WTC11 (cell line): Measurements from ENCODE around the gene PDZD2. TPM values are rescaled to one million over a fixed set of nuclear protein-coding genes. Genes with fewer than 3 reads are reported as not detected.

Source experiments
- ATAC-seq: fragments of 200-7000 bp; cut with Tn5 transposase; 2 replicates; pipeline ENCODE4 v1.10.0; 2021; ENCODE audit warnings: mild to moderate bottlenecking, moderate library complexity
- CTCF ChIA-PET: fragments of 300-600 bp; sonication (Branson Sonifier 250); formaldehyde crosslinking; loops from one replicate; lab custom pipeline; 2021; ENCODE audit warnings: antibody characterized with exemption; lab: Charles Lee
- POLR2A ChIA-PET: fragments of 350-600 bp; sonication (Branson Sonifier 250); formaldehyde crosslinking; loops from one replicate; lab custom pipeline; 2021; ENCODE audit warnings: antibody characterized with exemption; lab: Charles Lee
- DNase-seq: peaks from one replicate; pipeline ENCODE4 v3.0.0; 2021; ENCODE audit warnings: low spot score
- H3K27ac Mint-ChIP-seq: 2 replicates; pipeline ENCODE4 v1.8.0; 2021; ENCODE audit warnings: mixed read lengths
- H3K27me3 Mint-ChIP-seq: 2 replicates; pipeline ENCODE4 v1.8.0; 2021; ENCODE audit warnings: low read depth, mild to moderate bottlenecking, moderate library complexity, mixed read lengths
- H3K36me3 Mint-ChIP-seq: 2 replicates; pipeline ENCODE4 v1.8.0; 2021; ENCODE audit warnings: mixed read lengths
- H3K4me1 Mint-ChIP-seq: 2 replicates; pipeline ENCODE4 v1.8.0; 2022; ENCODE audit warnings: mixed read lengths
- H3K4me3 Mint-ChIP-seq: 2 replicates; pipeline ENCODE4 v1.8.0; 2021; ENCODE audit warnings: mild to moderate bottlenecking, moderate library complexity, mixed read lengths
- H3K9me3 Mint-ChIP-seq: 2 replicates; pipeline ENCODE4 v1.8.0; 2021; ENCODE audit warnings: mixed read lengths
- ATF1 ChIP-seq: sonication (generic); formaldehyde crosslinking; IDR thresholded peaks from 2 replicates; pipeline ENCODE4 v1.8.1; 2023; ENCODE audit warnings: mild to moderate bottlenecking, moderate library complexity, missing genetic modification reagents
- FOXP1 ChIP-seq: sonication (generic); formaldehyde crosslinking; IDR thresholded peaks from 2 replicates; pipeline ENCODE4 v1.8.0; 2022; ENCODE audit warnings: missing genetic modification reagents, mild to moderate bottlenecking, moderate library complexity, borderline replicate concordance
- GTF2I ChIP-seq: fragments of 250-450 bp; sonication (Bioruptor Pico); conservative IDR thresholded peaks from 2 replicates; pipeline ENCODE4 v1.4.0; 2021; ENCODE audit warnings: mild to moderate bottlenecking
- IRF2 ChIP-seq: sonication (generic); formaldehyde crosslinking; IDR thresholded peaks from 2 replicates; pipeline ENCODE4 v1.8.0; 2022; ENCODE audit warnings: low read depth, missing genetic modification reagents, borderline replicate concordance
- JUN ChIP-seq: sonication (generic); formaldehyde crosslinking; IDR thresholded peaks from 2 replicates; pipeline ENCODE4 v1.8.0; 2023; ENCODE audit warnings: mild to moderate bottlenecking, missing genetic modification reagents
- MLX ChIP-seq: sonication (generic); formaldehyde crosslinking; IDR thresholded peaks from 2 replicates; pipeline ENCODE4 v1.8.1; 2023; ENCODE audit warnings: mild to moderate bottlenecking, missing genetic modification reagents, moderate library complexity
- NR3C1 ChIP-seq: sonication (generic); formaldehyde crosslinking; conservative IDR thresholded peaks from 2 replicates; pipeline ENCODE4 v1.8.1; 2023; ENCODE audit warnings: low read depth, mild to moderate bottlenecking, missing genetic modification reagents
- PRRX2 ChIP-seq: fragments of 250-450 bp; sonication (Bioruptor Pico); IDR thresholded peaks from 2 replicates; pipeline ENCODE4 v1.8.0; 2021; ENCODE audit warnings: mild to moderate bottlenecking
- USF1 ChIP-seq: sonication (generic); formaldehyde crosslinking; IDR thresholded peaks from 2 replicates; pipeline ENCODE4 v1.8.0; 2022; ENCODE audit warnings: mild to moderate bottlenecking, missing genetic modification reagents
- ZBTB43 ChIP-seq: sonication (generic); formaldehyde crosslinking; IDR thresholded peaks from 2 replicates; pipeline ENCODE4 v1.8.1; 2023; ENCODE audit warnings: mild to moderate bottlenecking, missing genetic modification reagents
- ZNF396 ChIP-seq: fragments of 250-450 bp; sonication (Bioruptor Pico); IDR thresholded peaks from 2 replicates; pipeline ENCODE4 v1.8.0; 2021; ENCODE audit warnings: mild to moderate bottlenecking, moderate library complexity, borderline replicate concordance
- ZNF416 ChIP-seq: fragments of 250-450 bp; sonication (Bioruptor Pico); IDR thresholded peaks from 2 replicates; pipeline ENCODE4 v1.9.0; 2021; ENCODE audit warnings: mild to moderate bottlenecking, inconsistent platforms
- total RNA-seq: library from RNA; stranded (reverse); gene quantifications from 3 replicates; pipeline ENCODE4 v1.2.3, GENCODE V29; 2021
- TF ChIP-seq, protein P1 (sequence below): sonication (generic); formaldehyde crosslinking; IDR thresholded peaks from 2 replicates; pipeline ENCODE4 v1.8.0; 2023; ENCODE audit warnings: missing genetic modification reagents
- TF ChIP-seq, protein P2 (sequence below): fragments of 250-450 bp; sonication (Bioruptor Pico); IDR thresholded peaks from 2 replicates; pipeline ENCODE4 v1.9.0; 2021; ENCODE audit warnings: mild to moderate bottlenecking, borderline replicate concordance
- TF ChIP-seq, protein P3 (sequence below): sonication (generic); formaldehyde crosslinking; IDR thresholded peaks from 2 replicates; pipeline ENCODE4 v1.8.0; 2022; ENCODE audit warnings: missing genetic modification reagents
- TF ChIP-seq, protein P4 (sequence below): fragments of 250-450 bp; sonication (Bioruptor Pico); IDR thresholded peaks from 2 replicates; pipeline ENCODE4 v2.1.2; 2022; ENCODE audit warnings: mild to moderate bottlenecking, moderate library complexity
- TF ChIP-seq, protein P5 (sequence below): sonication (generic); formaldehyde crosslinking; IDR thresholded peaks from 2 replicates; pipeline ENCODE4 v1.8.1; 2022; ENCODE audit warnings: mild to moderate bottlenecking, moderate library complexity, missing genetic modification reagents

The PDZD2 gene
- total RNA-seq, 1 experiment from 2014 or later, result 11.4 TPM

- no peak for TF ChIP-seq JUN (CRISPR knock-in tag)
Observed at GRCh38 chr5:31935496-31936369, 296.8 kb downstream of the PDZD2 start (continued).

- Mint-ChIP-seq H3K4me3 (no peak overlapping the region), H3K27ac (0 out of 2 replicates have a peak overlapping the region, but pooled peaks have one; percentile 84), H3K27me3 (no peaks in the 10 kb centered on the region), H3K36me3 (no peaks in the 10 kb centered on the region; the same call in 1 of the 2 replicates), H3K9me3 (peaks cover 14% of the 10 kb centered on the region), H3K4me1 (peaks cover 4% of the 10 kb centered on the region)
- CTCF ChIA-PET, result no interaction called here
- DNase-seq (no peak), ATAC-seq (no peak)
- POLR2A ChIA-PET, result no interaction called here
- TF ChIP-seq, protein P1, sequence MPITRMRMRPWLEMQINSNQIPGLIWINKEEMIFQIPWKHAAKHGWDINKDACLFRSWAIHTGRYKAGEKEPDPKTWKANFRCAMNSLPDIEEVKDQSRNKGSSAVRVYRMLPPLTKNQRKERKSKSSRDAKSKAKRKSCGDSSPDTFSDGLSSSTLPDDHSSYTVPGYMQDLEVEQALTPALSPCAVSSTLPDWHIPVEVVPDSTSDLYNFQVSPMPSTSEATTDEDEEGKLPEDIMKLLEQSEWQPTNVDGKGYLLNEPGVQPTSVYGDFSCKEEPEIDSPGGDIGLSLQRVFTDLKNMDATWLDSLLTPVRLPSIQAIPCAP (CRISPR knock-in tag), result no peak
- TF ChIP-seq ATF1 (no peak), USF1 (CRISPR knock-in tag) (no peak), ZBTB43 (no peak), IRF2 (no peak), FOXP1 (CRISPR knock-in tag) (no peak), ZNF396 (CRISPR knock-in tag) (no peak), ZNF416 (CRISPR knock-in tag) (no peak), PRRX2 (CRISPR knock-in tag) (no peak), NR3C1 (CRISPR knock-in tag) (no peak), MLX (no peak), GTF2I (no peak)
- TF ChIP-seq, protein P2, sequence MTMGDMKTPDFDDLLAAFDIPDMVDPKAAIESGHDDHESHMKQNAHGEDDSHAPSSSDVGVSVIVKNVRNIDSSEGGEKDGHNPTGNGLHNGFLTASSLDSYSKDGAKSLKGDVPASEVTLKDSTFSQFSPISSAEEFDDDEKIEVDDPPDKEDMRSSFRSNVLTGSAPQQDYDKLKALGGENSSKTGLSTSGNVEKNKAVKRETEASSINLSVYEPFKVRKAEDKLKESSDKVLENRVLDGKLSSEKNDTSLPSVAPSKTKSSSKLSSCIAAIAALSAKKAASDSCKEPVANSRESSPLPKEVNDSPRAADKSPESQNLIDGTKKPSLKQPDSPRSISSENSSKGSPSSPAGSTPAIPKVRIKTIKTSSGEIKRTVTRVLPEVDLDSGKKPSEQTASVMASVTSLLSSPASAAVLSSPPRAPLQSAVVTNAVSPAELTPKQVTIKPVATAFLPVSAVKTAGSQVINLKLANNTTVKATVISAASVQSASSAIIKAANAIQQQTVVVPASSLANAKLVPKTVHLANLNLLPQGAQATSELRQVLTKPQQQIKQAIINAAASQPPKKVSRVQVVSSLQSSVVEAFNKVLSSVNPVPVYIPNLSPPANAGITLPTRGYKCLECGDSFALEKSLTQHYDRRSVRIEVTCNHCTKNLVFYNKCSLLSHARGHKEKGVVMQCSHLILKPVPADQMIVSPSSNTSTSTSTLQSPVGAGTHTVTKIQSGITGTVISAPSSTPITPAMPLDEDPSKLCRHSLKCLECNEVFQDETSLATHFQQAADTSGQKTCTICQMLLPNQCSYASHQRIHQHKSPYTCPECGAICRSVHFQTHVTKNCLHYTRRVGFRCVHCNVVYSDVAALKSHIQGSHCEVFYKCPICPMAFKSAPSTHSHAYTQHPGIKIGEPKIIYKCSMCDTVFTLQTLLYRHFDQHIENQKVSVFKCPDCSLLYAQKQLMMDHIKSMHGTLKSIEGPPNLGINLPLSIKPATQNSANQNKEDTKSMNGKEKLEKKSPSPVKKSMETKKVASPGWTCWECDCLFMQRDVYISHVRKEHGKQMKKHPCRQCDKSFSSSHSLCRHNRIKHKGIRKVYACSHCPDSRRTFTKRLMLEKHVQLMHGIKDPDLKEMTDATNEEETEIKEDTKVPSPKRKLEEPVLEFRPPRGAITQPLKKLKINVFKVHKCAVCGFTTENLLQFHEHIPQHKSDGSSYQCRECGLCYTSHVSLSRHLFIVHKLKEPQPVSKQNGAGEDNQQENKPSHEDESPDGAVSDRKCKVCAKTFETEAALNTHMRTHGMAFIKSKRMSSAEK, result no peak
- TF ChIP-seq, protein P3, sequence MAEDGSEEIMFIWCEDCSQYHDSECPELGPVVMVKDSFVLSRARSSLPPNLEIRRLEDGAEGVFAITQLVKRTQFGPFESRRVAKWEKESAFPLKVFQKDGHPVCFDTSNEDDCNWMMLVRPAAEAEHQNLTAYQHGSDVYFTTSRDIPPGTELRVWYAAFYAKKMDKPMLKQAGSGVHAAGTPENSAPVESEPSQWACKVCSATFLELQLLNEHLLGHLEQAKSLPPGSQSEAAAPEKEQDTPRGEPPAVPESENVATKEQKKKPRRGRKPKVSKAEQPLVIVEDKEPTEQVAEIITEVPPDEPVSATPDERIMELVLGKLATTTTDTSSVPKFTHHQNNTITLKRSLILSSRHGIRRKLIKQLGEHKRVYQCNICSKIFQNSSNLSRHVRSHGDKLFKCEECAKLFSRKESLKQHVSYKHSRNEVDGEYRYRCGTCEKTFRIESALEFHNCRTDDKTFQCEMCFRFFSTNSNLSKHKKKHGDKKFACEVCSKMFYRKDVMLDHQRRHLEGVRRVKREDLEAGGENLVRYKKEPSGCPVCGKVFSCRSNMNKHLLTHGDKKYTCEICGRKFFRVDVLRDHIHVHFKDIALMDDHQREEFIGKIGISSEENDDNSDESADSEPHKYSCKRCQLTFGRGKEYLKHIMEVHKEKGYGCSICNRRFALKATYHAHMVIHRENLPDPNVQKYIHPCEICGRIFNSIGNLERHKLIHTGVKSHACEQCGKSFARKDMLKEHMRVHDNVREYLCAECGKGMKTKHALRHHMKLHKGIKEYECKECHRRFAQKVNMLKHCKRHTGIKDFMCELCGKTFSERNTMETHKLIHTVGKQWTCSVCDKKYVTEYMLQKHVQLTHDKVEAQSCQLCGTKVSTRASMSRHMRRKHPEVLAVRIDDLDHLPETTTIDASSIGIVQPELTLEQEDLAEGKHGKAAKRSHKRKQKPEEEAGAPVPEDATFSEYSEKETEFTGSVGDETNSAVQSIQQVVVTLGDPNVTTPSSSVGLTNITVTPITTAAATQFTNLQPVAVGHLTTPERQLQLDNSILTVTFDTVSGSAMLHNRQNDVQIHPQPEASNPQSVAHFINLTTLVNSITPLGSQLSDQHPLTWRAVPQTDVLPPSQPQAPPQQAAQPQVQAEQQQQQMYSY, result no peak
- TF ChIP-seq, protein P4, sequence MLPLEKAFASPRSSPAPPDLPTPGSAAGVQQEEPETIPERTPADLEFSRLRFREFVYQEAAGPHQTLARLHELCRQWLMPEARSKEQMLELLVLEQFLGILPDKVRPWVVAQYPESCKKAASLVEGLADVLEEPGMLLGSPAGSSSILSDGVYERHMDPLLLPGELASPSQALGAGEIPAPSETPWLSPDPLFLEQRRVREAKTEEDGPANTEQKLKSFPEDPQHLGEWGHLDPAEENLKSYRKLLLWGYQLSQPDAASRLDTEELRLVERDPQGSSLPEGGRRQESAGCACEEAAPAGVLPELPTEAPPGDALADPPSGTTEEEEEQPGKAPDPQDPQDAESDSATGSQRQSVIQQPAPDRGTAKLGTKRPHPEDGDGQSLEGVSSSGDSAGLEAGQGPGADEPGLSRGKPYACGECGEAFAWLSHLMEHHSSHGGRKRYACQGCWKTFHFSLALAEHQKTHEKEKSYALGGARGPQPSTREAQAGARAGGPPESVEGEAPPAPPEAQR (CRISPR knock-in tag), result no peak
- TF ChIP-seq, protein P5, sequence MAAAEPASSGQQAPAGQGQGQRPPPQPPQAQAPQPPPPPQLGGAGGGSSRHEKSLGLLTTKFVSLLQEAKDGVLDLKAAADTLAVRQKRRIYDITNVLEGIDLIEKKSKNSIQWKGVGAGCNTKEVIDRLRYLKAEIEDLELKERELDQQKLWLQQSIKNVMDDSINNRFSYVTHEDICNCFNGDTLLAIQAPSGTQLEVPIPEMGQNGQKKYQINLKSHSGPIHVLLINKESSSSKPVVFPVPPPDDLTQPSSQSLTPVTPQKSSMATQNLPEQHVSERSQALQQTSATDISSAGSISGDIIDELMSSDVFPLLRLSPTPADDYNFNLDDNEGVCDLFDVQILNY (CRISPR knock-in tag), result no peak
Observed at GRCh38 chr5:31936683-31937082, 297.8 kb downstream of the PDZD2 start.
